Gastrocnemius medialis (tissue), 4 donors: Measurements from ENCODE around the gene TEX50.

Experiments
- POLR2A ChIP-seq, 2 donors: fragments of 450-650 bp; IDR thresholded peaks; one replicate each; pipeline ENCODE4 v1.6.1; 2017; ENCODE audit warnings: antibody characterized with exemption in 2 of 2, mild to moderate bottlenecking in 2 of 2, moderate library complexity in 2 of 2
- TF ChIP-seq, protein P1 (sequence below), 5 experiments: fragments of 450-650 bp in 3 of 5; fragments of 200-600 bp in 2 of 5; sonication (generic) in 2 of 5; IDR thresholded peaks in 4 of 5; conservative IDR thresholded peaks in 1 of 5; 1 replicate in 4 of 5; 2 replicates in 1 of 5; pipeline ENCODE4 v1.5.1; 2016 to 2019; ENCODE audit warnings: antibody characterized with exemption in 5 of 5, mild to moderate bottlenecking in 3 of 5, moderate library complexity in 3 of 5

- TF ChIP-seq POLR2A (IDR thresholded peaks at IDR 0.05) = no peak
- TF ChIP-seq, protein P1, sequence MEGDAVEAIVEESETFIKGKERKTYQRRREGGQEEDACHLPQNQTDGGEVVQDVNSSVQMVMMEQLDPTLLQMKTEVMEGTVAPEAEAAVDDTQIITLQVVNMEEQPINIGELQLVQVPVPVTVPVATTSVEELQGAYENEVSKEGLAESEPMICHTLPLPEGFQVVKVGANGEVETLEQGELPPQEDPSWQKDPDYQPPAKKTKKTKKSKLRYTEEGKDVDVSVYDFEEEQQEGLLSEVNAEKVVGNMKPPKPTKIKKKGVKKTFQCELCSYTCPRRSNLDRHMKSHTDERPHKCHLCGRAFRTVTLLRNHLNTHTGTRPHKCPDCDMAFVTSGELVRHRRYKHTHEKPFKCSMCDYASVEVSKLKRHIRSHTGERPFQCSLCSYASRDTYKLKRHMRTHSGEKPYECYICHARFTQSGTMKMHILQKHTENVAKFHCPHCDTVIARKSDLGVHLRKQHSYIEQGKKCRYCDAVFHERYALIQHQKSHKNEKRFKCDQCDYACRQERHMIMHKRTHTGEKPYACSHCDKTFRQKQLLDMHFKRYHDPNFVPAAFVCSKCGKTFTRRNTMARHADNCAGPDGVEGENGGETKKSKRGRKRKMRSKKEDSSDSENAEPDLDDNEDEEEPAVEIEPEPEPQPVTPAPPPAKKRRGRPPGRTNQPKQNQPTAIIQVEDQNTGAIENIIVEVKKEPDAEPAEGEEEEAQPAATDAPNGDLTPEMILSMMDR (IDR thresholded peaks at IDR 0.05 in 4 of 5, conservative IDR thresholded peaks at IDR 0.05 in 1 of 5) = no peak
Observed at GRCh38 chr1:173608503-173609216, 26.5 kb upstream of the TEX50 start.
